ENCODE data around the gene CALR3.
"Not testable (repeated sequence)": the region's sequence is repeated elsewhere in the genome, so short reads cannot be mapped to it uniquely, and the experiment has no call there.

The CALR3 gene

DNA sequence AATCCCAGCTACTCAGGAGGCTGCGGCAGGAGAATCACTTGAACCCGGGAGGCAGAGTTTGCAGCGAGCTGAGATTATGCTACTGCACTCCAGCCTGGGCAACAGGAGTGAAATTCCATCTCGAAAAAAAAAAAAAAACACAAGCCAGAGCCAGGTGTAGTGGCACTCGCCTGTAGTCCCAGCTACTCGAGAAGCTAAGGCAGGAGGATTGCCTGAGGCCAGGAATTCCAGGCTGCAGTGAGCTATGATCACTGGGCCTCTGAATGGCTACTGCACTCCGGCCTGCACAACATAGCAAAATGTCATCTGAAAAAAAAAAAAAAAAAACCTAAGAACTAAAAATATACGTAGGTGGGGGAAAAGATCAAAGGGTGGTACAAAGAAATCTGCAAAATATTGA lies 43.6 kb downstream of the CALR3 start:
- H4K20me1 ChIP-seq (ENCODE audit: control insufficient read depth, insufficient read depth, low read depth, low read length), result peaks cover 7% of the 10 kb centered on the region; the same call in 1 of the 2 replicates
- peaks cover 18% of the 10 kb centered on the region for H3F3A ChIP-seq (ENCODE audit: control insufficient read depth, insufficient read depth)
- no peak overlapping the region for H3K4me3 ChIP-seq (ENCODE audit: low read length)
- no peaks in the 10 kb centered on the region for H3K9me2 ChIP-seq (replicated peaks; ENCODE audit: control insufficient read depth, low read length)
- H3K4me1 ChIP-seq (ENCODE audit: control insufficient read depth, low read length), result peaks cover 87% of the 10 kb centered on the region
- peaks cover 14% of the 10 kb centered on the region for H3K36me3 ChIP-seq (ENCODE audit: control insufficient read depth, low read length)
- H3K79me2 ChIP-seq (ENCODE audit: control insufficient read depth, low read length), result peaks cover 100% of the 10 kb centered on the region
- TF ChIP-seq, protein P1, sequence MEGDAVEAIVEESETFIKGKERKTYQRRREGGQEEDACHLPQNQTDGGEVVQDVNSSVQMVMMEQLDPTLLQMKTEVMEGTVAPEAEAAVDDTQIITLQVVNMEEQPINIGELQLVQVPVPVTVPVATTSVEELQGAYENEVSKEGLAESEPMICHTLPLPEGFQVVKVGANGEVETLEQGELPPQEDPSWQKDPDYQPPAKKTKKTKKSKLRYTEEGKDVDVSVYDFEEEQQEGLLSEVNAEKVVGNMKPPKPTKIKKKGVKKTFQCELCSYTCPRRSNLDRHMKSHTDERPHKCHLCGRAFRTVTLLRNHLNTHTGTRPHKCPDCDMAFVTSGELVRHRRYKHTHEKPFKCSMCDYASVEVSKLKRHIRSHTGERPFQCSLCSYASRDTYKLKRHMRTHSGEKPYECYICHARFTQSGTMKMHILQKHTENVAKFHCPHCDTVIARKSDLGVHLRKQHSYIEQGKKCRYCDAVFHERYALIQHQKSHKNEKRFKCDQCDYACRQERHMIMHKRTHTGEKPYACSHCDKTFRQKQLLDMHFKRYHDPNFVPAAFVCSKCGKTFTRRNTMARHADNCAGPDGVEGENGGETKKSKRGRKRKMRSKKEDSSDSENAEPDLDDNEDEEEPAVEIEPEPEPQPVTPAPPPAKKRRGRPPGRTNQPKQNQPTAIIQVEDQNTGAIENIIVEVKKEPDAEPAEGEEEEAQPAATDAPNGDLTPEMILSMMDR (IDR thresholded peaks at IDR 0.05; ENCODE audit: low read depth, low read length, poor library complexity, severe bottlenecking), result no peak
- no peak for TF ChIP-seq EZH2phosphoT487 (IDR thresholded peaks at IDR 0.05; ENCODE audit: borderline replicate concordance, low read length)
- H3K27ac ChIP-seq (ENCODE audit: low read depth, low read length), result no peak overlapping the region
- no peaks in the 10 kb centered on the region for H3K9me3 ChIP-seq (ENCODE audit: control insufficient read depth, insufficient read depth, low read length)
- no peaks in the 10 kb centered on the region for H3K27me3 ChIP-seq (ENCODE audit: control insufficient read depth, low read length)
- no peak overlapping the region for H3K4me2 ChIP-seq (ENCODE audit: low read length)

DNA sequence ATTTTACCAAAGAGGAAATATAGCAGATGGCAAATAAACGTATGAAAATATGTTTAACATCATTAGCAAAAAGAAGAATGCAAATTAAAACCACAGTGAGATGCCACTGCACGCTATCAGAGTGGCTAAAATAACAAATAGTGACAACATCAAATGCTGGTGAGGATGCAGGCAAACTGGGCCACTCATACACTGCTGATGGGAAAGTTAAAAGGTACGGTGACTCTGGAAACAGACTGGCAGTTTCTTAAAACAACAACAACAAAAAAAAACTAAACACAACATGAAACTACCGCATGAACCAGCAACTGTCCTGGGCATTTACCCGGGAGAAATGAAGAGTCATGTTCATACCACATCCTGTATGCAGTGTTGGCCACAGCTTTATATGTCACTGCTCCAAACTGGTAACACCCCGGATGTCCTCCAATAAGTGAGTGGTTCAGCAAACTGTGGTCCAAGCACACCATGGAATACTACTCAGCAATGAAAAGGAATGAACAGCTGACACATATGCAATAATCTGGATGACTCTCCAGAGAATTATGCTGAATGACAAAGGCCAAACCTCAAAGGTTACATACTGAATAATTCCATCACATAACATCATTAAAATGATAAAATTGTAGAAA lies 46.5 kb downstream of the CALR3 start:
- H3K4me3 ChIP-seq (ENCODE audit: low read length), result peak overlapping the region; percentile 60
- H3K27ac ChIP-seq (ENCODE audit: low read depth, low read length), result peak overlapping the region; percentile 98
- peaks cover 96% of the 10 kb centered on the region for H3K79me2 ChIP-seq (ENCODE audit: control insufficient read depth, low read length)
- H3K4me2 ChIP-seq (ENCODE audit: low read length), result peak overlapping the region; percentile 65
- H4K20me1 ChIP-seq (ENCODE audit: control insufficient read depth, insufficient read depth, low read depth, low read length), result no peaks in the 10 kb centered on the region
- peaks cover 45% of the 10 kb centered on the region for H3F3A ChIP-seq (ENCODE audit: control insufficient read depth, insufficient read depth)
- H3K9me2 ChIP-seq (replicated peaks; ENCODE audit: control insufficient read depth, low read length), result no peaks in the 10 kb centered on the region
- H3K9me3 ChIP-seq (ENCODE audit: control insufficient read depth, insufficient read depth, low read length), result no peaks in the 10 kb centered on the region
- H3K4me1 ChIP-seq (ENCODE audit: control insufficient read depth, low read length), result peaks cover 88% of the 10 kb centered on the region
- TF ChIP-seq EZH2phosphoT487 (IDR thresholded peaks at IDR 0.05; ENCODE audit: borderline replicate concordance, low read length), result no peak
- TF ChIP-seq, protein P1 (IDR thresholded peaks at IDR 0.05; ENCODE audit: low read depth, low read length, poor library complexity, severe bottlenecking), result no peak
- peaks cover 14% of the 10 kb centered on the region for H3K36me3 ChIP-seq (ENCODE audit: control insufficient read depth, low read length)
- H3K27me3 ChIP-seq (ENCODE audit: control insufficient read depth, low read length), result no peaks in the 10 kb centered on the region

DNA sequence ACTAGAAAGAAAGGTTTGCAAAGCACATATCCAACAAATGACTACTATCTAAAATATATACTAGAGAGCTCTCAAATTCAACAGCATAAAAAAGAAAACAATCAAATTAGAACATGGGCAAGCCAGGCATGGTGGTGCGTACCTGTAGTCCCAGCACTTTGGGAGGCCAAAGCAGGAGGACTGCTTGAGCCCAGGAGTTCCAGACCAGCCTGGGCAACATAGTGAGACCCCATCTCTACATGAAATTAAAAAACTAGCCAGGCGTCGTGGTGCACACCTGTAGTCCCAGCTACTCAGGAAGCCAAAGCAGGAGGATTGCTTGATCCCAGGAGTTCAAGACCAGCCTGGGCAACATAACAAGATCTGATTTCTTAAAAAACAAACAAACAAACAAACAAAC lies 47.1 kb downstream of the CALR3 start:
- H4K20me1 ChIP-seq (ENCODE audit: control insufficient read depth, insufficient read depth, low read depth, low read length); H3K9me2 ChIP-seq (replicated peaks; ENCODE audit: control insufficient read depth, low read length); H3K27me3 ChIP-seq (ENCODE audit: control insufficient read depth, low read length); H3K9me3 ChIP-seq (ENCODE audit: control insufficient read depth, insufficient read depth, low read length): not testable (repeated sequence)
- Histone ChIP-seq H3K79me2 (ENCODE audit: control insufficient read depth, low read length) (peaks cover 90% of the 10 kb centered on the region), H3K4me2 (ENCODE audit: low read length) (peak overlapping the region; percentile 65), H3K4me1 (ENCODE audit: control insufficient read depth, low read length) (peaks cover 88% of the 10 kb centered on the region), H3F3A (ENCODE audit: control insufficient read depth, insufficient read depth) (peaks cover 50% of the 10 kb centered on the region), H3K27ac (ENCODE audit: low read depth, low read length) (peak overlapping the region; percentile 98), H3K4me3 (ENCODE audit: low read length) (peak overlapping the region; percentile 60), H3K36me3 (ENCODE audit: control insufficient read depth, low read length) (peaks cover 14% of the 10 kb centered on the region)

DNA sequence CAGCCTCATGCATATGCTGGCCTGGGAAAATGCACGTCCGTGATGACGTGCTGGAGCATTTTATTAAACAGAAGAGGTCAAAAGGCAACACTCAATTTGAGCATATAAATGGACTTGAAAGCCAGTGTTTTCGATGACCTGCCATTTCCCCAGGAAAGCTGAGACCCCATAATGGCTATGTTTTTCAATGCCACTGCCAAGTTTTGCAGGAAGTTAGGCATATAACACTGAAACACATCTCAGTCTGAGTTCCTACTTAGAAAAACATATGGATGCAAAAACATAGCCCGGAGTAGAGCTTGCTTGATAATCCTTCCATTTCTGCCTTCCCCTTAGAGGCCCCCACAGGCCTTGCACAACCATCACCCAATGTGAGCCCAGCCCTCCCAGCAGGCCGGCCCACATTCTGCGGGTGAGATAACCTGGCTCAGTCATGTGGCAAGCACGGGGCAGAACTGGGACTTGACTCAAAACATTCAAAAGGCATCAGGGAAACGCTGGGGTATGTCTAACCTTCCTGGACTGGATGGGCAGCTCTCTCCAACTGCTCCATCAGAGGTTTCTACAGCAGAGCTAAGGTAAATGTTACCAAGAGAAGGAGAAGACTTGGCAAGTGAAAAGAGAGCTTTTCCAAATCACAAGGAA lies 49.1 kb downstream of the CALR3 start:
- Histone ChIP-seq H3F3A (ENCODE audit: control insufficient read depth, insufficient read depth) (peaks cover 67% of the 10 kb centered on the region), H3K4me1 (ENCODE audit: control insufficient read depth, low read length) (peaks cover 99% of the 10 kb centered on the region), H3K4me2 (ENCODE audit: low read length) (peak overlapping the region; percentile 99), H4K20me1 (ENCODE audit: control insufficient read depth, insufficient read depth, low read depth, low read length) (no peaks in the 10 kb centered on the region), H3K79me2 (ENCODE audit: control insufficient read depth, low read length) (peaks cover 85% of the 10 kb centered on the region), H3K36me3 (ENCODE audit: control insufficient read depth, low read length) (peaks cover 28% of the 10 kb centered on the region), H3K9me2 (replicated peaks; ENCODE audit: control insufficient read depth, low read length) (no peaks in the 10 kb centered on the region), H3K27ac (ENCODE audit: low read depth, low read length) (peak overlapping the region; percentile 98), H3K4me3 (ENCODE audit: low read length) (peak overlapping the region; percentile 68), H3K27me3 (ENCODE audit: control insufficient read depth, low read length) (no peaks in the 10 kb centered on the region), H3K9me3 (ENCODE audit: control insufficient read depth, insufficient read depth, low read length) (no peaks in the 10 kb centered on the region)
- no peak for TF ChIP-seq EZH2phosphoT487 (IDR thresholded peaks at IDR 0.05; ENCODE audit: borderline replicate concordance, low read length)
- TF ChIP-seq, protein P1 (IDR thresholded peaks at IDR 0.05; ENCODE audit: low read depth, low read length, poor library complexity, severe bottlenecking), result no peak
